HG03159 (cell line): ENCODE measurements around the gene TMEM53.

Experiments
- ATAC-seq: cut with Tn5 transposase; IDR thresholded peaks from one replicate; pipeline ENCODE4 v1.9.1; 2021; ENCODE audit warnings: mild to moderate bottlenecking, moderate library complexity; ENCODE audit not compliant: unreplicated experiment

The TMEM53 gene

DNA sequence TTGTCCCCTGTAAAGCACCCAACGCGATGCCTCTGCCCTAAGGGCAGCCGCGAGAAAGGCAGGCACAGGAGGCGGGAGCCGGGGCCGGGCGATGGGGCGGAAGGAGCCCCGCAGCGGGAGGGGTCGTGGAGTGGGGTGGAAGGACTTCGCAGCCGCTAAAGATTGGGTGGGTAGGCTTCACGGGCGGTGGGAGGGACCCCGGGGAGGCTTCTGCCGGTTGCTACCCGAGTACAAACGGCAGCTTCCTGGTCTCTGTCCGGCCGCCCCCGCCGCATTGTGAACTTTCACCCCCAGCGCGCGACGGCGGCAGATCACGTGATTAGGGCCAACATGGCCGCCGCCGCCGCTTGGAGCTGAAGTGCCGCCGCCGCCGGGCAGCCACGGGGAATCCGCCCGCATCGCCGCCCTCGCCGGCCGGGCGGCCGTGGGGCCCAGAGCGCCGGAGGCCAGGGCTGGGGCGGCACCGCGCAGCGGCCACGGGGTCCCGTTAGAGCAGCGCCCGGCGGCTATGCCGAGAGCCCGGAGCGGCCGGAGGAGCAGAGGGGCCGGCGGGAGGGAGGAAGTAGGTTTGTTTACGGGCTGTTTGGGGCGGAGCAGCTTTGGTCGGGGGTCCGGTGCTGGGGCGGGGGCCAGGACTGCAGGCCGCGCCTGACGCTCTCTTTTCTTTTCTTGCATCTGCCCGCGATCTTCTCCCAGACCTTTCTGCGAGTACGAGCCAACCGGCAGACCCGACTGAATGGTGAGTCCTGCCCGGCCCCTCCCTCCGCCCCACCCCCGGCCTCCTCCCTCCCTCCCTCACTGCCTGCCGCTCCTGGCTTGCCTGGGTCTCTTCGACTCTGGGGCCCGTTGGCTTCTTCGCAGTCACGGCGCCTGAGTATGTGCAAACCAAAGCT lies 42.4 kb downstream of the TMEM53 start:
- peak; percentile 70 for ATAC-seq

DNA sequence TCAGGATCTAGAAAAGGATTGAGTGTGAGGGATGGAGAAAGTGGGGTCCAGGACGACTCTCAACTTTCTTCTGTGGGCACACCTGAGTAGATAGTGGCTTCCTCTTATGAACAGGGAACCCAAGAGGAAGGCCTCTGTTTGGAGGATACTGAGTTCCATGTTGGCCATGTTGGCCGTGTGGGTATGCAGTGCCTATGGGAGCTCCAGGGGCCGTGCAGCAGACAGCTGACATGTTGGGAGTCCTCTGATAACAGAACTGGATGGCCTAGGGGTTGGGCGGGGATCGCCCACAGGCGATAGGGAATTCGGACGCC lies 43.0 kb downstream of the TMEM53 start:
- peak; percentile 3 for ATAC-seq

- no peak for ATAC-seq
Observed at GRCh38 chr1:44630116-44630515, 44.2 kb downstream of the TMEM53 start.

GRCh38 chr1:44628962-44629756 lies 45.1 kb downstream of the TMEM53 start:
- ATAC-seq: no peak

DNA sequence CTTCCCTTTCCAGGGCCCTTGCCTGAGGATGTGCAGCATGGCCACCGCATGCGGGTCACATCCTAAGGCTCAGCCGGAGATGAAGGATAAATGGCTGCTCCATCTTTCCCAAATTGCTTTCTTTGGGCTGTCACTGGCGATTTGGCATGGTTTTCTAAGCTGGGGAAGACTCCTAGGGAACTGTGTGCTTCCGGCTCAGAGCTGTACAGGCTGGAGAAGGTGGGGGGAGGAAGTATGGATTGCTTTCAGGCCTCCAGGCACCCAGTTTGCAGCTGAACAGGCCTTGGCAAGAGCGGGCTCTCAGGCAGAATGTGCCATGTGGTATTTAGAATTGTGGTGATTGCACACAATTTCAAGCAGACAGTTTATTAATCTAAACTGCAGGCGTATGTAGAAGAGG lies 48.9 kb downstream of the TMEM53 start:
- ATAC-seq: no peak

GRCh38 chr1:44624268-44624901 lies 49.9 kb downstream of the TMEM53 start:
- ATAC-seq: no peak

GRCh38 chr1:44621841-44622286 lies 52.4 kb downstream of the TMEM53 start:
- no peak for ATAC-seq

- ATAC-seq: no peak
Observed at GRCh38 chr1:44620072-44620471, 54.2 kb downstream of the TMEM53 start.

GRCh38 chr1:44619261-44619900 lies 54.9 kb downstream of the TMEM53 start:
- ATAC-seq: no peak

DNA sequence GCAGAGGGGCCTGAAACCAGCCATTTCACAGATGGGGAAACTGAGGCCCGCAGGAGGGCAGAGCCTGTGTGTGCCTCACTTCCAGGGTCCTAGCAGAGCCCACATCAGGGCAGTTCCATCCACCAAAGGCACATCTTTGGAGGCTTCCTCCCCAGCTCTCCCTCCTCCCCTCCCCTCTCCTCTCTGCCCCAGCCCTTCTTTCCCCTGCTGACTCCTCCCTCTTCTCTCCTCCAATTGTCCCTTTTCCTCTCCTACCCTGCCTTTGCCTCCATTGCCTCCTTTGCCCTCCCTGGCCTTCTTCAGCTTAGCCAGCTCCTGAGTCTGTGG lies 56.6 kb downstream of the TMEM53 start:
- no peak for ATAC-seq

DNA sequence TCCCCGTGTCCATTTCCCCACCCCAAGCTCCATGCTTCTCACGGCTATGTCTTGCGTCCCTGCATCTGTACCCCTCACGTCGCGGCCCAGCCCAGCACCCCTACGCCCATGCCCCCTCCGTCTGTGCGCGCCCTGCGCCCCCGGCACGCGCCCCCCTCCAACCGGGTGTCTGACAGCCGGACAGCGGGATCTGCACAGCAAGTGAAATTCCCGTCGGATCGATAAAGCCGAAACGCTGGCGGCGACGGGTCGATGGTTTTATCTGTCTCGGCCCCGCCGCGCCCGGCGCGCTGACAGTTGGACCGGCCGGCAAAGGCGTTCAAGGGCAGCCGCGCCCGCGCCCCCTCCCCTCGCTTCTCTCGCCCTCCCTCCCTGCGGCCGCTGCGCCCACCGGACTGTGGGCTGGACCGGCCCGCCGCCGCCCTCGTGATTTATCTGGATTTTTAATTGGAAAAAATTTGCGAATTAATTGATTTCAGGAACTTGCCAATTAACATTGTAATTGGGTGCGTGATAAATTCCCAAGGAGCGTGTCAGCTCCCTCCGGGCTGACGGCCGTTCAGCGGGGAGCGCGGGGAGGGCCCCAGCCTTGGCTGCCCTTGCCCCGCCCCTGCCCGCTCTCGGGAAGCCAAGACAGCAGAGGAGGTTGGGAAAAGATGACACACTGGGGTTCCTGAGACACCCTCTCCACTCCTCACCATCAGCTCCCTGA lies 57.1 kb downstream of the TMEM53 start:
- ATAC-seq: no peak

GRCh38 chr1:44616284-44616990 lies 57.8 kb downstream of the TMEM53 start:
- no peak for ATAC-seq

- ATAC-seq: no peak
Observed at GRCh38 chr1:44613941-44614340, 60.3 kb downstream of the TMEM53 start.

- ATAC-seq: no peak
Observed at GRCh38 chr1:44611866-44612265, 62.4 kb downstream of the TMEM53 start.

- ATAC-seq: no peak
Observed at GRCh38 chr1:44611419-44611818, 62.9 kb downstream of the TMEM53 start.

DNA sequence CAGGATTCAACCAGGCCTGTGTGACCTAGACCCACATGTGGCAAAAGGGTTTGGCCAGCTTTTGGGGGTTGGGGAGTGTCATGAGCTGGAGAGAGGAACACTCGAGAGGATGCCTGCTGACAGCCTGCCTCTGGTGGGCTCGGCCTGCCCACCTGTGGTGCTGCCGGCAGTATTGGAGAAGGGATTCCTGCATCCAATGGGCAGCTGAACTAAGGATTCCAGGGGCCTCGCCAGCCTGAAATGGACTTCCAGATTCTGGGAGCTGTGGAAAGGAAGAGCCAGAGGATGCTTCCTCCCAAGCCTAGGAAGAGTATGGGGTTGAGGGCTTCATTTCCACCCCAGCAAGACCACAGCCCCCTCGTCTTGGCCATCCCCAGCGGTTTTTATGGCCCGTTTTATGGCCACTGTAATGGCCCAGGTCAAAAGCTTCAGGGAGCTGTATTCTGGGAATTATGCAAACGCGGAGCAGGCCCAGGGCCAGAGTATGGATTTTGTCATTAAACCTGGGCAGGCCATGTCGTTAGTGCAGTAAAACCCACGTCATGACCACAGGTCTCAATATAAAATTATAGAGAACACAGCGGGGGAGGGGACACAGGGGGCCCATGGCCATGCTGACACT lies 63.6 kb downstream of the TMEM53 start:
- ATAC-seq: no peak

DNA sequence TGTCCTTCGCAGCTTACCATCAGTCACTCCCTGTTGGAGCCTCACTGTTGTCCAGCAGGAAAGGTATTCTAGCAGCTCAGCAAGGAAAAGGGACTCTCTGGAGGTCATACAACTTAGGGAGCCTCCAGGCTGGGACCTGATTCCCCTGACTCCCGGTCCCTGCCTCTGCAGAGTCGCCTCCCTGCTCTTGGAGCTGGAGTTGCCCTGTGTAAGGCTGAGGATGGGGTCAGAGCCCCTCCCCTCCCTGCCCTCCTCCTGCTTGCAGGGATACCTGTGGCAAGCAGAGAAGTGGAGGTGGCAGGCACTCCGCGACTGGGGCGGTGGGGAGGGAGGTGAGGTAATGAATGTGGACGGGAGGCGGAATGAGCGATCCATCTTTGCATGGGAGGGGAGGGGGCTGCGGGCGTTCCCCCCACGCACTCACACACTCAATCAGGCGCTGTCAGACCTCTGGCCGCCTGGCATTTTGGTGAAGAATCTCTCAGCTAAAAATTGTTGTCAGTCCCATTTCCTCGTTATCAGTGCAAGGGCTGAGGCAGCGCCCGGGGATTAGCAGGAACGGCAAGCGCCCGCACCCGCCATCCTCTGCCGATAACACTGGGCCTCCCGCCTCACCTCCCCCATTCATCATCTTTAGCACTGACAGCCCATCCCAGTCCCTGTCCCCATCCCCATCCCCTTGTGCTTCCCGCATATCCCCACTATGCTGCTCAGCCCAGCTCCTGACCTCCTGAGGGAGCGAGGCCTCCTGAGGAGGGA lies 64.3 kb downstream of the TMEM53 start:
- no peak for ATAC-seq

DNA sequence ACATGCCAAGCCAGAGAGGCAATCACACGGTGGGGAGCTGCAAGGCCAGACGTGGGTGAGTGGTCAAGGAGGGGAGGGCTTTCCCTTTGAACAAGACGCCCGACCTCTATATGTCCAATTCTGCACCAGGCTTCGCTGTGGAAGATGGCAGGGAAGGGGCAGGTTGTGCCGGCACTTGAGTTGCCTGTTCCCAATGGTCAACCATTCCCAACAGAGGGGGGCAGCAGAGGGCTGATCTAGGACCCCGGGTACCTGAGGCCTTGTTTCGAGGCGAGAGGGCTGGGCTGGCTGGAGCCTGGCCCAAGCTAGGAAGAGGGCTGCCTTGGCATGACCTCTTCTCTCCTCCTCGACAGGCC lies 64.9 kb downstream of the TMEM53 start:
- ATAC-seq: no peak

DNA sequence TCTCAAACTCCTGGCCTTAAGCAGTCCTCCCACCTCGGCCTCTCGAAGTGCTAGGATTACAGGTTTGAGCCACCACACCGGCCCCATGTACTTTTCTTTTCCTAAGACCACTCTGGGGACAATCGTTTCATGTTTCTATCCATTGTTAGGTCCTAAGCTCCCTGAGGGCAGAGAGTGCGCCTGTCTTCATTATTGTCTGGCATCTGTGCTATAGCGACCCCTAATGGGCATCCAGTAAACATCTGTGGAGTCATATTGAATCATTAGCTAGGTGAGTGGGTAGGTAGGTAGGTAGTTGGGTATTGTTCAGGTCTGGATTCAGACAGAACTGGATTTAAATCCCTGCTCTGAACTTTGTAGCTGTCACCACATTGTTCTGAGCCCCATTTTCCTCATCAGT lies 66.1 kb downstream of the TMEM53 start:
- ATAC-seq: no peak
